NCI-H2171 (cell line): Measurements from ENCODE around the gene RABGEF1.

Experiments used
- DNase-seq: peaks from one replicate; lab custom pipeline; 2025; lab: John Stamatoyannopoulos, UW

RABGEF1 gene

GRCh38 chr7:66859339-66859738, 118.8 kb downstream of the RABGEF1 start:
- DNase-seq: no peak

DNA sequence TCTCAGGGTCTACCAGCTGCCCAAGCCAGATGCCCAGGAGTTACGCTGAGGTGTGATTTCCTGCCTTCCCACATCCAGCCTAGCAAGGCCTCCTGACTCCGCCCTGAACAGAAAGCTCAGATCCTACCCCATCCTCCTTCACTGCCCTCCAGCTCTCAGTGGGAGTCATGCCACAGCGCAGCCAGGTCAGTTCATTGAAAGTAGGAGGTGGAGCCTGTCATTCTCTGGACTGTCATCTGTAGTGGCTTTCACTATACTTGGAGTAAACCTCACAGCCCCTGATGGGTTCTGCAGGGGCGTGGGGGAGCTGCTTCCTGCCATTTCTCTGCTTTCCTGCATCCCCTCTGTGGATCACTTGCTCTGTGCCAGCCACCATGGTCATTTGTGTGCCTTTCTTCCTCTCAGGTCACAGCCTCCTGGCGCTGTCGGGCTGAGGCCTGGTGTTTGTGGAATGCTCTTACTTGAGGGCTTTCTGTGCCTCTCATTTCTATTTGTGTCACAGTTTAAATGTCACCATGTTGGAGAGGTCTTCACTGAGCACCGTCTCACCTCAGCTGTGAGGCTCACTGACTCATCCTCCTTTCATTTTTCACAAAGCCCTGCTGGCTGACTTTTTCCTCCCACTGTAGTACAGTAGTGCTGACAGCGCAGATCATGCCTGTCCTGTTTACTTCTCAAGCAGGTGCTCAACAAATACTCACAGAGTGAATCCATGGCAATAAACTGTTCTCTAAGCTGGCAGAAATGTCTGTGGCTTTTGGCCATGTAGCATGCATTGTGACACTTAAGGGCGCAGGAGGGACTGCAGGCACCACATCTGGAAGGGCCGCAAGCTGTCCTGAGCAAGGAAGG, 119.5 kb downstream of the RABGEF1 start:
- DNase-seq: no peak

- no peak for DNase-seq
Measured at GRCh38 chr7:66860767-66861166, 120.2 kb downstream of the RABGEF1 start.
